HG03135 (cell line): ENCODE results near the gene ZNF516.

ENCODE experiments used
- ATAC-seq: cut with Tn5 transposase; IDR thresholded peaks from one replicate; pipeline ENCODE4 v1.9.1; 2021; ENCODE audit warnings: mild to moderate bottlenecking, moderate library complexity; ENCODE audit not compliant: unreplicated experiment

The ZNF516 gene

GRCh38 chr18:76402026-76402990 lies 92.7 kb downstream of the ZNF516 start:
- no peak for ATAC-seq

GRCh38 chr18:76401498-76401897 lies 93.5 kb downstream of the ZNF516 start:
- ATAC-seq, result no peak

- ATAC-seq, result no peak
These were observed 95.2 kb downstream of the ZNF516 start for GRCh38 chr18:76399613-76400391.

GRCh38 chr18:76398896-76399612 lies 96.0 kb downstream of the ZNF516 start:
- peak; percentile 87 for ATAC-seq

GRCh38 chr18:76398295-76398694 lies 96.7 kb downstream of the ZNF516 start:
- ATAC-seq, result no peak

- ATAC-seq, result no peak
These were observed 97.4 kb downstream of the ZNF516 start for GRCh38 chr18:76397631-76398030.

GRCh38 chr18:76396792-76397191 lies 98.2 kb downstream of the ZNF516 start:
- ATAC-seq, result no peak

GRCh38 chr18:76395609-76396008 lies 99.4 kb downstream of the ZNF516 start:
- no peak for ATAC-seq

GRCh38 chr18:76394780-76395476 lies 100.1 kb downstream of the ZNF516 start:
- ATAC-seq, result no peak

- ATAC-seq, result no peak
These were observed 102.7 kb downstream of the ZNF516 start for GRCh38 chr18:76392349-76392748.

- ATAC-seq, result no peak
These were observed 103.3 kb downstream of the ZNF516 start for GRCh38 chr18:76391746-76392145.

GRCh38 chr18:76391038-76391437 lies 104.0 kb downstream of the ZNF516 start:
- no peak for ATAC-seq

GRCh38 chr18:76390452-76391035 lies 104.5 kb downstream of the ZNF516 start:
- no peak for ATAC-seq

GRCh38 chr18:76389716-76390115 lies 105.3 kb downstream of the ZNF516 start:
- ATAC-seq, result no peak

- ATAC-seq, result no peak
These were observed 106.1 kb downstream of the ZNF516 start for GRCh38 chr18:76388891-76389423.

- ATAC-seq, result no peak
These were observed 106.8 kb downstream of the ZNF516 start for GRCh38 chr18:76388261-76388660.

GRCh38 chr18:76387608-76388007 lies 107.4 kb downstream of the ZNF516 start:
- no peak for ATAC-seq

GRCh38 chr18:76386886-76387285 lies 108.2 kb downstream of the ZNF516 start:
- ATAC-seq, result no peak

- ATAC-seq, result no peak
These were observed 109.0 kb downstream of the ZNF516 start for GRCh38 chr18:76386071-76386470.

- ATAC-seq, result no peak
These were observed 109.4 kb downstream of the ZNF516 start for GRCh38 chr18:76385681-76385975.
